Measurements from ENCODE around the gene MRPL44.

Gene MRPL44

DNA sequence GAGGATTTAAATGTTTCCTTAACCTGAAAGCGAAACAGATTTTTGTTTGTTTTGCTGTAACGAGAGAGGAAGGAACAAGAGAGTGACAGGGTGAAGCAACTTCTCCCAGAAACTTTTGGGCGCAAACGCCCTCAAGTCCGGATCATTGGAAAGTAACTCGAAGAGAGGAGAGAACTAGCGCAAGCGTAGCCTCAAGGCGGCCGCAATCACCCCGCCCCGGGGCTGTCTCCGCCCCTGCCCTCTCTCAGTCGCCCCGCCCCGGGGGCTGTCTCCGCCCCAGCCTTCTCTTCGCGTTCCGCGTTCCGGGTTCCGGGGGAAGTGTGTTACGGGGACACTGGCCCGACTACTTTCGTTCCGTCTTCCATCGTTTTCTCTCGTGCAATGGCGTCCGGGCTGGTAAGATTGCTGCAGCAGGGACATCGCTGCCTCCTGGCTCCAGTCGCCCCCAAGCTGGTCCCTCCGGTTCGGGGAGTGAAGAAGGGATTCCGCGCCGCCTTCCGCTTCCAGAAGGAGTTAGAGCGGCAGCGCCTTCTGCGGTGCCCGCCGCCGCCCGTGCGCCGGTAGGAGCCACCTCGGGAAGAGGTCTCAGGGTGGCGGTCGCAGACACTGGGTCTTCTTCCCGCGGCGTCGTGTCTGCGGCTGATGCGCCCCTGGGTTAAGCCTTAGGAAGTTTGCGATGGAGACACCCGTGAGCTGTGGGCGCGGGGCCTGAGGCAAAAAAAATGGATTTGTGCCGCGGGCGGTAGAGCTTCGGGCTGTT lies at the start of gene MRPL44:
MRPL44 (plus strand) TSS at position 372 of the 760 bp plus-strand sequence; CDS start at position 382, 10 bp downstream.
- DNase-seq (ENCODE audit: low read depth), result peak; percentile 97

- DNase-seq (ENCODE audit: low read depth), result no peak
These were observed 48.8 kb upstream of the MRPL44 start for GRCh38 chr2:223908304-223908998.

DNA sequence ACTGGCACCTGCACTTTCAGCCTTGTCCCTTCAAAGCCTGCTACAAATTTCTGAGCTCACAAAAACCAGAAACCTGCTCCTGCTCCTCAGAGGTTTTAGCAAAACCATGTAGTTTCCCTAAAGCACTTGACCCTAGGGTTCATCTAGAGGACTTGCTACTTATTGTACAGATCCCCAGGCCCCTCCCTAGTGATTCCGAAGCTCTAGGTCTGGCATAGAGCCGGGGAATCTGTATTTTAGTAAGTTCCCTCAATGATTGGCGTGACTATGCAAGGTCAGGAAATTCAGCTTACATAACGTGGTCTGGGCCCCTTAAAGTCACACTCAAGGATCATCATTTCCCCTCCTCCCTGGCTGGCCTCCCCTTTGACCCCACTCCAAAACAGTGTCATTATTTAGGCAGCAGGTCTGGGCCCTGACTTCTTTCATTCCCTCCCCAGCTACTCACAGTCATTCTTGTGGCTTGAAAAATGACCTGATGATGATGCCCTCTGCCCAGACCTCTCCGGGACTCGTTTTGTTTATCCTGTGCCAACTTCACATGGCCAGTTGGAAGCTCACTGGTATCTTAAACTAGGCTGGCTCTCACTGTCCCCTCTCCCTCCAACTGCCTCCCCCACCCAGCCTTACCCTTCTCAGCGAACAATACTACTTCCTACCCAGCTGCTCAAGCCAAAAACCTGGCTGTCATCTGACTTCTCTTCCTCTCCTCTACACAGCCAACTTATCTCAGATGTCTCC lies 48.1 kb upstream of the MRPL44 start:
- no peak for DNase-seq (ENCODE audit: low read depth)

DNA sequence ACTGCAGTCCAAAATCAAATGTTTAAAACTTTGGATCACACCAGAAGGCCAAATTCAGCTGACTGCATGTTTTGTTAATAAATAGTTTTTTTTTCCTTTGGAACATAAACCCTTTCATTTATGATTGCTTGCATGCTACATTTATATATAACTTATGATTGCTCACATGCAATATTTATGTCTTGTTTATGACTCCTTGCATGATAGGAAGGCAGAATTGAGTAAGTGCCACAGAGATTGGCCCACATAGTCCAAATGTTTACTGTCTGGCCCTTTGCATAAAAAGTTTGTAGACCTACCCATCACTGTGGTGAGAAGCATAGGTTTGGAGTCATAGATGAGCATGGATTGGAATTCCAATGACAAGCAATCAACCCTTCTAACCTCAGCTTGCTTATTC lies 42.9 kb upstream of the MRPL44 start:
- DNase-seq (ENCODE audit: low read depth), result no peak

GRCh38 chr2:223915071-223915470 lies 42.2 kb upstream of the MRPL44 start:
- no peak for DNase-seq (ENCODE audit: low read depth)

GRCh38 chr2:223916181-223916920 lies 40.9 kb upstream of the MRPL44 start:
- DNase-seq (ENCODE audit: low read depth), result no peak

GRCh38 chr2:223918671-223919134 lies 38.6 kb upstream of the MRPL44 start:
- DNase-seq (ENCODE audit: low read depth), result no peak

GRCh38 chr2:223920109-223920508 lies 37.2 kb upstream of the MRPL44 start:
- DNase-seq (ENCODE audit: low read depth), result no peak

- no peak for DNase-seq (ENCODE audit: low read depth)
These were observed 36.1 kb upstream of the MRPL44 start for GRCh38 chr2:223921204-223921603.

- no peak for DNase-seq (ENCODE audit: low read depth)
These were observed 35.0 kb upstream of the MRPL44 start for GRCh38 chr2:223922308-223922707.

DNA sequence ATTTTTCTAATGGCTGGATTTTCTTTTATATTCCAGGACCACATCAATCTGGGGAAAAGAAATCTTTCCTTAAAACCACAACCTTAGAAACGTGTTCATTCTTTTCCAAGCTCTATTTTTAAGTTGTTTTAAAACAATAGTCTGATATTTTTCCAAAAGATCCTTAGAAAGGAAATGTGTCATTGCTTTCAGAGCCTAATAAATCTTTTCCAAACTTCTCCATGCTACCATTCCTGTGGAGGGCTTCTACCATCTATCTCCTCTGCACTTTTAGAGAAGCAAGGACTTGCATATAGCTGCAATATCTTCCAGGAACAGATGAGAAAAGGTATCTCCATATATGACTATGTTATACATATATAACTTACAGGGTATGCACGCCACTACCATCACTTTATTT lies 33.3 kb upstream of the MRPL44 start:
- no peak for DNase-seq (ENCODE audit: low read depth)

GRCh38 chr2:223925106-223925505 lies 32.2 kb upstream of the MRPL44 start:
- DNase-seq (ENCODE audit: low read depth), result no peak

GRCh38 chr2:223928113-223929006 lies 28.9 kb upstream of the MRPL44 start:
- DNase-seq (ENCODE audit: low read depth), result no peak

- DNase-seq (ENCODE audit: low read depth), result no peak
These were observed 27.6 kb upstream of the MRPL44 start for GRCh38 chr2:223929571-223930102.

DNA sequence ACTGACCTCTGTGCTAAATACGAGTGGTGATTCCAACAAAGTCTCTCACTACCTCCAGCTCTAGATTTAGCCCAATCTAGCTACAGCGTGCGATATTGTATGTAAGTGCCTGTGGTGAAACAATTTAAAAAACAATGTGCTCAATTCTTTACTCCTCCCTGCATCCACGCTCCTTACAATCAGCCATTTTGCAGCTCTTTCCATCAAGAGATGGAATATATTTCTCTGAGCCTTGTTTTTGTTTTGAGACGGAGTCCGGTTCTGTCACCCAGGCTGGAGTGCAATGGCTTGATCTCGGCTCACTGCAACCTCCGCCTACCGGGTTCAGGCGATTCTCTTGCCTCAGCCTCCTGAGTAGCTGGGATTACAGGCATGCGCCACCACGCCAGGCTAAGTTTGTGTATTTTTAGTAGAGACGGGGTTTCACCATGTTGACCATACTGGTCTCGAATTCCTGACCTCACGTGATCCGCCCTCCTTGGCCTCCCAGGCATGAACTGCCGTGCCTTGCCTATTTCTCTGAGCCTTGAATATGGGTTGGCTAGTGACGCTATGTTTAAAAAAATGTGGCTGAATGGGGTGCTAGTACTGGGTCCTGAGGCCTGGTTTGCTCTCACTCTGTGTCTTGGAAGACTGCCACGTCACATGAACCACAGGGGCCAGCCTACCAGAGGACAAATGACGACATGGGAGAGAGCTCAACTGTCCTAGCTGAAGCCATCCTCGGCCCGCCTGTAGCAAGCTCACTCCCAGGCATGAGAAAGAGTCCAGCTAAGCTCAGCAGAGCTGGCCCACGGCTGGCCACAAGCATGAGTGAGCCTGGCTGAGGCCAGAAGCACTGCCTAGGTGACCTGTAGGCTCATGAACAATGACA lies 26.9 kb upstream of the MRPL44 start:
- DNase-seq (ENCODE audit: low read depth), result no peak

- no peak for DNase-seq (ENCODE audit: low read depth)
These were observed 24.2 kb upstream of the MRPL44 start for GRCh38 chr2:223932816-223933800.

DNA sequence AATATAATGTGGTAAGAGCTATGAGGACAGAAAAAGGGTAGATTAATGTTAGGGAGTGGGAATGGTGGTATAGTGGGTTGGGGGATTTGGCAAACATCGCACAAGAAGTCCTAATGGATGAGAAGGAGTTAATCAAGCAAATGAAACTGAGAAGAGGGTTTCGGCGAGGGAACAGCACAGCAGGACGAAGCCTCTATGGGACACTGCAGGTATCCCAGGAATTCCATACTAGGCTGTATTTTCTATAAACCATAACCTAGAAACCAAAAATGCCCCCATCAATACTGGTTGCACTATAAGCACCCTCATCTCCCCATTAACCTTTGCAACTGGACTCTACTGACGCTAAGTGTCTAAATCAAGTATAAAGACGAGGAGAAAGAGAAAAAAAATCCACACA lies 22.4 kb upstream of the MRPL44 start:
- no peak for DNase-seq (ENCODE audit: low read depth)

GRCh38 chr2:223935459-223936125 lies 21.7 kb upstream of the MRPL44 start:
- no peak for DNase-seq (ENCODE audit: low read depth)

Measured in fibroblast of gingiva (primary cell).